Measurements from ENCODE around the gene DMWD. TPM values are rescaled to one million over a fixed set of nuclear protein-coding genes. Genes with fewer than 3 reads are reported as not detected.

Gene DMWD
- total RNA-seq, 1 donor from 2014 or later = 47.4 TPM

GRCh38 chr19:45770192-45771101, 22.2 kb downstream of the DMWD start:
- H3K36me3 ChIP-seq = peaks cover 14% of the 10 kb centered on the region
- intact Hi-C loops (cut with DNase I) = no loop called here
- peaks cover 26% of the 10 kb centered on the region for H3K27me3 ChIP-seq (ENCODE audit: low read depth)
- peak overlapping the region; percentile 73 for H3K4me3 ChIP-seq
- peak; percentile 97 for TF ChIP-seq CTCF (IDR thresholded peaks at IDR 0.05)
- peak; percentile 85 to 89 for ATAC-seq
- DNase-seq = peak; percentile 96
- H3K9me3 ChIP-seq = no peaks in the 10 kb centered on the region
- H3K4me1 ChIP-seq = peaks cover 34% of the 10 kb centered on the region
- peak overlapping the region; percentile 89 for H3K27ac ChIP-seq

- peaks cover 26% of the 10 kb centered on the region for H3K27me3 ChIP-seq (ENCODE audit: low read depth)
- no peak for TF ChIP-seq CTCF (IDR thresholded peaks at IDR 0.05)
- peak overlapping the region; percentile 73 for H3K4me3 ChIP-seq
- ATAC-seq (peak in 1 of 2 donors; percentile 3), DNase-seq (peak; percentile 68)
- H3K27ac ChIP-seq = peak overlapping the region; percentile 89
- intact Hi-C loops (cut with DNase I) = no loop called here
- H3K36me3 ChIP-seq = peaks cover 13% of the 10 kb centered on the region
- peaks cover 34% of the 10 kb centered on the region for H3K4me1 ChIP-seq
- no peaks in the 10 kb centered on the region for H3K9me3 ChIP-seq
Measured at GRCh38 chr19:45769821-45770191, 22.8 kb downstream of the DMWD start.

- Histone ChIP-seq H3K27me3 (ENCODE audit: low read depth) (peaks cover 26% of the 10 kb centered on the region), H3K9me3 (no peaks in the 10 kb centered on the region), H3K36me3 (peaks cover 10% of the 10 kb centered on the region), H3K4me1 (peaks cover 41% of the 10 kb centered on the region), H3K4me3 (peak within 1 kb of the TSS; percentile 73), H3K27ac (peak within 1 kb of the TSS; percentile 89)
- peak; percentile 97 for DNase-seq
- no peak for TF ChIP-seq CTCF (IDR thresholded peaks at IDR 0.05)
- peak; percentile 78 to 87 for ATAC-seq
- intact Hi-C loops (cut with DNase I) = no loop called here
Measured at GRCh38 chr19:45768984-45769782, 23.5 kb downstream of the DMWD start, which contains the start of gene SIX5. Gene SIX5 (minus strand): TSS chr19:45769252. CDS start chr19:45768844, 408 bp downstream.

GRCh38 chr19:45768655-45768983, 24.0 kb downstream of the DMWD start:
- Histone ChIP-seq H3K36me3 (peaks cover 10% of the 10 kb centered on the region), H3K4me3 (peak overlapping the region; percentile 73), H3K27me3 (ENCODE audit: low read depth) (peaks cover 26% of the 10 kb centered on the region), H3K9me3 (no peaks in the 10 kb centered on the region), H3K4me1 (peaks cover 43% of the 10 kb centered on the region), H3K27ac (peak overlapping the region; percentile 89)
- no peak for TF ChIP-seq CTCF (IDR thresholded peaks at IDR 0.05)
- ATAC-seq (peak in 1 of 2 donors; percentile 1), DNase-seq (peak; percentile 59)
- intact Hi-C loops (cut with DNase I) = no loop called here

GRCh38 chr19:45767881-45768654, 24.6 kb downstream of the DMWD start:
- no peaks in the 10 kb centered on the region for H3K9me3 ChIP-seq
- H3K27ac ChIP-seq = peak overlapping the region; percentile 89
- DNase-seq (peak; percentile 81), ATAC-seq (peak; percentile 0 to 1)
- intact Hi-C loops (cut with DNase I) = no loop called here
- H3K4me3 ChIP-seq = peak overlapping the region; percentile 73
- peaks cover 43% of the 10 kb centered on the region for H3K4me1 ChIP-seq
- peaks cover 4% of the 10 kb centered on the region for H3K36me3 ChIP-seq
- TF ChIP-seq CTCF (IDR thresholded peaks at IDR 0.05) = no peak
- peaks cover 25% of the 10 kb centered on the region for H3K27me3 ChIP-seq (ENCODE audit: low read depth)
